Measurements from ENCODE around the gene PPIA.
"Not testable (repeated sequence)": the region's sequence is repeated elsewhere in the genome, so short reads cannot be mapped to it uniquely, and the experiment has no call there.

Gene PPIA

GRCh38 chr7:44787762-44788161 lies 8.7 kb upstream of the PPIA start:
- no peak for DNase-seq (ENCODE audit: low read depth in 2 of 2)

GRCh38 chr7:44789990-44790389 lies 6.5 kb upstream of the PPIA start:
- DNase-seq (ENCODE audit: low read depth in 2 of 2): no peak

- no peak for DNase-seq (ENCODE audit: low read depth in 2 of 2)
These were observed 4.9 kb upstream of the PPIA start for GRCh38 chr7:44791278-44792219.

GRCh38 chr7:44793919-44794318 lies 2.6 kb upstream of the PPIA start:
- DNase-seq (ENCODE audit: low read depth in 2 of 2): no peak

GRCh38 chr7:44794331-44794730 lies 2.1 kb upstream of the PPIA start:
- no peak for DNase-seq (ENCODE audit: low read depth in 2 of 2)

- DNase-seq (ENCODE audit: low read depth in 2 of 2): no peak
These were observed 412 bp upstream of the PPIA start for GRCh38 chr7:44796034-44796503.

- peak; percentile 54 to 61 for DNase-seq (ENCODE audit: low read depth in 2 of 2)
These were observed 1.1 kb downstream of the PPIA start for GRCh38 chr7:44797329-44798258.

- no peak for DNase-seq (ENCODE audit: low read depth in 2 of 2)
These were observed 2.3 kb downstream of the PPIA start for GRCh38 chr7:44798649-44799305.

- DNase-seq (ENCODE audit: low read depth in 2 of 2): no peak
These were observed 3.5 kb downstream of the PPIA start for GRCh38 chr7:44799939-44800338.

- no peak for DNase-seq (ENCODE audit: low read depth in 2 of 2)
These were observed 5.4 kb downstream of the PPIA start for GRCh38 chr7:44801890-44802289.

GRCh38 chr7:44802418-44803025 lies 6.0 kb downstream of the PPIA start:
- no peak for DNase-seq (ENCODE audit: low read depth in 2 of 2)

GRCh38 chr7:44803828-44804519 lies 7.5 kb downstream of the PPIA start:
- DNase-seq (ENCODE audit: low read depth in 2 of 2): not testable (repeated sequence)

- no peak for DNase-seq (ENCODE audit: low read depth in 2 of 2)
These were observed 9.5 kb downstream of the PPIA start for GRCh38 chr7:44805950-44806349.

- no peak for DNase-seq (ENCODE audit: low read depth in 2 of 2)
These were observed 12.5 kb downstream of the PPIA start for GRCh38 chr7:44808914-44809393.

GRCh38 chr7:44811093-44811492 lies 14.6 kb downstream of the PPIA start:
- no peak for DNase-seq (ENCODE audit: low read depth in 2 of 2)

- no peak for DNase-seq (ENCODE audit: low read depth in 2 of 2)
These were observed 15.1 kb downstream of the PPIA start for GRCh38 chr7:44811571-44811970.

GRCh38 chr7:44814919-44815318 lies 18.4 kb downstream of the PPIA start:
- DNase-seq (ENCODE audit: low read depth in 2 of 2): no peak

GRCh38 chr7:44819292-44819691 lies 22.8 kb downstream of the PPIA start:
- no peak for DNase-seq (ENCODE audit: low read depth in 2 of 2)

- no peak for DNase-seq (ENCODE audit: low read depth in 2 of 2)
These were observed 26.8 kb downstream of the PPIA start for GRCh38 chr7:44823255-44823781.

- no peak for DNase-seq (ENCODE audit: low read depth in 2 of 2)
These were observed 28.5 kb downstream of the PPIA start for GRCh38 chr7:44824894-44825526.
